HEK293T (cell line): ENCODE data around the gene TCEAL9.

ENCODE experiments used
- CTCF ChIA-PET: fragments of 350-600 bp; formaldehyde crosslinking; extraction: SDS; loops from one replicate; lab custom pipeline; 2021; ENCODE audit warnings: antibody characterized with exemption, inconsistent platforms; lab: Yijun Ruan, JAX
- POLR2A ChIA-PET: fragments of 350-600 bp; formaldehyde crosslinking; extraction: SDS; loops from one replicate; lab custom pipeline; 2020; ENCODE audit warnings: antibody characterized with exemption, inconsistent platforms; lab: Yijun Ruan, JAX
- DNase-seq: peaks from one replicate; pipeline ENCODE4 v3.0.0; 2012; ENCODE audit warnings: mixed read lengths; ENCODE audit errors: extremely low spot score
- CTBP1 ChIP-seq: fragments of 450-650 bp; IDR thresholded peaks from 2 replicates; pipeline ENCODE4 v1.6.1; 2016; ENCODE audit warnings: borderline replicate concordance
- HDGF ChIP-seq: fragments of 450-650 bp; IDR thresholded peaks from 2 replicates; pipeline ENCODE4 v1.6.1; 2017; ENCODE audit warnings: antibody characterized with exemption, borderline replicate concordance
- SP1 ChIP-seq: fragments of 450-650 bp; IDR thresholded peaks from 2 replicates; pipeline ENCODE4 v1.6.1; 2017
- ZNF384 ChIP-seq: fragments of 450-650 bp; IDR thresholded peaks from 2 replicates; pipeline ENCODE4 v1.6.1; 2016
- TF ChIP-seq, protein P1 (sequence below): fragments of 450-650 bp; IDR thresholded peaks from 2 replicates; pipeline ENCODE4 v1.6.1; 2016

Gene TCEAL9

DNA sequence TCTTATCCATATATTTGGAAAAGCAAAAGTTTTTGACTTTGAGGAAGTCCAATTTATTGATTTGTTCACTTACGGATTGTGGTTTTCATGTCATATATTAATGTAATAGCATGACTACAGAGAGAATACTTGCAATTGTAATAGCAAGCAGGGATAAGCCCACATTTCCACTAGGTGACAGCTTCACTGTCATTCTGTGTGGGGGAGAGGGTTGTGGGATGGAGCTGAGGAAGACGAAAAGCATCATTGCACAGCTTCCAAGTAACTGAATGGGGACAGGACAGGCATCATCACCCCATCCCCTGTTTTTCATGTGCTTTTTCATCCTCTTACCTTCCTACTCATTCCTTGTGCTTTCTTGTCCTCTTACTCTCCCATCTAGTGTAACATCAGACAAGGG is 51.5 kb downstream of the TCEAL9 start:
- CTCF ChIA-PET = no interaction called here
- TF ChIP-seq, protein P1, sequence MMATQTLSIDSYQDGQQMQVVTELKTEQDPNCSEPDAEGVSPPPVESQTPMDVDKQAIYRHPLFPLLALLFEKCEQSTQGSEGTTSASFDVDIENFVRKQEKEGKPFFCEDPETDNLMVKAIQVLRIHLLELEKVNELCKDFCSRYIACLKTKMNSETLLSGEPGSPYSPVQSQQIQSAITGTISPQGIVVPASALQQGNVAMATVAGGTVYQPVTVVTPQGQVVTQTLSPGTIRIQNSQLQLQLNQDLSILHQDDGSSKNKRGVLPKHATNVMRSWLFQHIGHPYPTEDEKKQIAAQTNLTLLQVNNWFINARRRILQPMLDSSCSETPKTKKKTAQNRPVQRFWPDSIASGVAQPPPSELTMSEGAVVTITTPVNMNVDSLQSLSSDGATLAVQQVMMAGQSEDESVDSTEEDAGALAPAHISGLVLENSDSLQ = no peak
- TF ChIP-seq HDGF (no peak), CTBP1 (no peak), ZNF384 (no peak), SP1 (no peak)

More for the DNA sequence above, 51.5 kb downstream of the TCEAL9 start:
- no peak for DNase-seq
- POLR2A ChIA-PET = no interaction called here
